Small intestine (tissue), 7 donors: Measurements from ENCODE around the gene ENG. TPM values are rescaled to one million over a fixed set of nuclear protein-coding genes. Genes with fewer than 3 reads are reported as not detected.

ENCODE experiments used
- DNase-seq, 2 donors: peaks; one replicate each; pipeline versions ENCODE4 v3.0.0 to v3.0.0-alpha.2; 2013
- FAIRE-seq: peaks from 2 replicates; lab custom pipeline; 2012; peaks lifted over from hg19 to GRCh38; lab: Jason Lieb, UNC
- H3K27ac ChIP-seq, 3 donors: one replicate each; pipeline ENCODE4 v1.5.1; 2013; ENCODE audit warnings: low read length in 2 of 3, mild to moderate bottlenecking in 2 of 3, control low read depth in 1 of 3, inconsistent platforms in 1 of 3, low read depth in 1 of 3, moderate library complexity in 1 of 3
- H3K27me3 ChIP-seq, 3 donors: one replicate each; pipeline ENCODE4 v1.6.1; 2013; ENCODE audit warnings: low read length in 3 of 3, inconsistent platforms in 1 of 3; ENCODE audit not compliant: control insufficient read depth in 3 of 3, insufficient read depth in 3 of 3
- H3K36me3 ChIP-seq, 3 donors: one replicate each; pipeline ENCODE4 v1.6.1; 2013; ENCODE audit warnings: low read length in 3 of 3, inconsistent platforms in 1 of 3, low read depth in 1 of 3, mild to moderate bottlenecking in 1 of 3, moderate library complexity in 1 of 3; ENCODE audit not compliant: control insufficient read depth in 3 of 3, insufficient read depth in 2 of 3
- H3K4me1 ChIP-seq, 3 donors: one replicate each; pipeline ENCODE4 v1.6.1; 2013; ENCODE audit warnings: low read length in 2 of 3, inconsistent platforms in 1 of 3, low read depth in 1 of 3, mild to moderate bottlenecking in 1 of 3, moderate library complexity in 1 of 3; ENCODE audit not compliant: control insufficient read depth in 3 of 3, insufficient read depth in 2 of 3
- H3K4me3 ChIP-seq, 3 donors: one replicate each; pipeline ENCODE4 v1.5.1; 2013; ENCODE audit warnings: low read length in 3 of 3, control low read depth in 1 of 3, inconsistent platforms in 1 of 3, low read depth in 1 of 3, mild to moderate bottlenecking in 1 of 3, moderate library complexity in 1 of 3
- H3K9me3 ChIP-seq, 2 donors: one replicate each; pipeline ENCODE4 v1.6.1; 2013; ENCODE audit warnings: low read depth in 1 of 2, low read length in 1 of 2; ENCODE audit not compliant: control insufficient read depth in 2 of 2, insufficient read depth in 1 of 2
- WGBS, 3 donors: extraction: QIAGEN DNeasy Blood & Tissue Kit; methylation state at CpG; one replicate each; pipeline ENCODE4 v1.1.7; 2013; 5-methylcytosine and 5-hydroxymethylcytosine counted together
- polyA plus RNA-seq, 4 donors: library from polyadenylated mRNA; stranded (reverse) in 3 of 4; unstranded in 1 of 4; fragments of 200-250 nt in 3 of 4; fragments of 120-200 nt in 1 of 4; gene quantifications; one replicate each; pipeline versions ENCODE4 v1.2.1 to v1.2.3, GENCODE V29; 2013
- donor health status: healthy with polysubstance abuse.
- donor health status: control.
- donor health status: control.
- donor health status: Bipolar disorder and iron deficiency.
- donor health status: healthy.

The ENG gene
- polyA plus RNA-seq, 4 donors: 3.1 to 84.0 (median 11.8) TPM

- no peak for FAIRE-seq
- H3K9me3 ChIP-seq: peaks cover 0 to 42% of the 10 kb centered on the region in 2 donors
- H3K4me1 ChIP-seq: peaks cover 0 to 21% (median 4%) of the 10 kb centered on the region in 3 donors
- H3K27ac ChIP-seq: no peak overlapping the region
- 94 to 97% (median 96%) methylated on average over 8 of the region's 8 CpGs for WGBS, 3 donors
- H3K27me3 ChIP-seq: peaks cover 0 to 14% (median 0%) of the 10 kb centered on the region in 3 donors
- no peak for DNase-seq
- H3K4me3 ChIP-seq: no peak overlapping the region
- H3K36me3 ChIP-seq: peaks cover 0 to 33% (median 13%) of the 10 kb centered on the region in 3 donors
These were observed 41.4 kb upstream of the ENG start for GRCh38 chr9:127895811-127896210.

DNA sequence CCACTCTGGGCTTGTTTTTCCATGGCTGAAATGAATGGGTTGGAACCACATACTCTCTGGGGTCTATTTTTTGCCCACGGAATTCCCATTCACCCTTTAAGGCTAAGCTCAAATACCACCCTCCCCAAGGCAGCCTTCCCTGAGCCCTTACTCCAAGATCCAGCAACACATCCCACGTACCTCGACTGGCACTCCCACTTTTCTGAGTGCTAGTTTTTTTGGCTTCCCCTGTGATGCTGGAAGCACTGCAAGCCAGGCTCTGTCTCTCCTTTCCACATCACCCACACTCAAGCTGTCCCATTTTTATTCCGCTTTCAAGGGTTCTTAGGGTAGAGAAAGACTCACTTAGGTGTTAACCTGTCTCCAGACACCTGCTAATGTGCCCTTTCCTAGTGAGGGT, 38.9 kb upstream of the ENG start:
- DNase-seq: no peak
- H3K27ac ChIP-seq: no peak overlapping the region
- peaks cover 0 to 42% (median 15%) of the 10 kb centered on the region in 3 donors for H3K36me3 ChIP-seq
- peaks cover 0 to 10% (median under 1%) of the 10 kb centered on the region in 3 donors for H3K4me1 ChIP-seq
- FAIRE-seq: no peak
- peaks cover 0 to 42% of the 10 kb centered on the region in 2 donors for H3K9me3 ChIP-seq
- 93 to 94% (median 94%) methylated on average over 4 of the region's 4 CpGs for WGBS, 3 donors
- peaks cover 0 to under 1% (median 0%) of the 10 kb centered on the region in 3 donors for H3K27me3 ChIP-seq
- H3K4me3 ChIP-seq: no peak overlapping the region

GRCh38 chr9:127892831-127893230, 38.4 kb upstream of the ENG start:
- Histone ChIP-seq H3K27me3 (no peaks in the 10 kb centered on the region), H3K4me1 (peaks cover 0 to 9% (median 0%) of the 10 kb centered on the region in 3 donors), H3K27ac (no peak overlapping the region), H3K36me3 (peaks cover 0 to 42% (median 15%) of the 10 kb centered on the region in 3 donors), H3K4me3 (no peak overlapping the region), H3K9me3 (peaks cover 0 to 42% of the 10 kb centered on the region in 2 donors)
- 88 to 97% (median 94%) methylated on average over 6 of the region's 6 CpGs for whole genome bisulfite sequencing, 3 donors
- DNase-seq (no peak), FAIRE-seq (no peak)

DNA sequence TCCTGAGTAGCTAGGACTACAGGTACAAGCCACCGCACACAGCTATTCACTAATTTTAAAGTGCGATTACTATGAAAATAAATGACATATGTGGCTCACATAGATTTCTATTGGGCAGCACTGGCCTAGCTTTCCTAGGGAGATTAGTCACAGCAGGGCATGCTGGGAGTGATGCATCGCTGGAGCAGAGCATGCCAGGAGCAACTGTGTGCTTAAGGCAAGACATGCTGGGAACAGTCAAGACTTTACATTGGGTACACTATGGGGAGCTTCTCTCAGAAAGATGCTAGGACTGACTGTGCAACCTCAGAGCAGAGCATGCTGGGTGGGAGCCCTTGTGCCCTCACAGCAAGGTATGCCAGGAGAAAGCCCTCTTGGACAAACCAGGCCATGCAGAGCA, 35.6 kb upstream of the ENG start:
- Histone ChIP-seq H3K36me3 (peaks cover 0 to 52% (median 12%) of the 10 kb centered on the region in 3 donors), H3K9me3 (peaks cover 0 to 34% of the 10 kb centered on the region in 2 donors), H3K4me3 (no peak overlapping the region), H3K27me3 (no peaks in the 10 kb centered on the region), H3K4me1 (no peaks in the 10 kb centered on the region), H3K27ac (no peak overlapping the region)
- DNase-seq: no peak
- WGBS, 3 donors: 93 to 96% (median 94%) methylated on average over 3 of the region's 3 CpGs
- no peak for FAIRE-seq

DNA sequence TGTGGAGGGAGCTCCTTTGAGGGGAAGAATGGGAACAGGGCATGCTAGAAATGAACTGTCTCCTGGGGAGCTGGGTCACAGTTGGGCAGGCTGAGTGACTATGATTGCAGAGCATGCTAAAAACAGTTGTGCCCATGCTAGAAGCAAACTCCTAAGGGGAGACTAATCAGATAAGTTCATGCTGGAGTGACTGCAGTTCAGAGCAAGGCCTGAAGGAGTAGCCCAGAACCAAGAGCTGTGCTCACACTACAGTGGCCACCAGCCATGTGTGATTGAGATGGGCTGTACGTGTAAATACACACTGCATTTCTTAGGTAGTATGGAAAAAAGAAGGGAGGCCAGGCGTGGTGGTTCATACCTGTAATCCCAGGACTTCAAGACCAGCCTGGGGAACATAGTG, 33.3 kb upstream of the ENG start:
- 75 to 82% (median 78%) methylated on average over 2 of the region's 2 CpGs for WGBS, 3 donors
- Histone ChIP-seq H3K4me3 (no peak overlapping the region), H3K27ac (no peak overlapping the region), H3K36me3 (peaks cover 0 to 45% (median 3%) of the 10 kb centered on the region in 3 donors), H3K9me3 (peaks cover 0 to 11% of the 10 kb centered on the region in 2 donors), H3K27me3 (no peaks in the 10 kb centered on the region), H3K4me1 (no peaks in the 10 kb centered on the region)
- FAIRE-seq (no peak), DNase-seq (no peak)

DNA sequence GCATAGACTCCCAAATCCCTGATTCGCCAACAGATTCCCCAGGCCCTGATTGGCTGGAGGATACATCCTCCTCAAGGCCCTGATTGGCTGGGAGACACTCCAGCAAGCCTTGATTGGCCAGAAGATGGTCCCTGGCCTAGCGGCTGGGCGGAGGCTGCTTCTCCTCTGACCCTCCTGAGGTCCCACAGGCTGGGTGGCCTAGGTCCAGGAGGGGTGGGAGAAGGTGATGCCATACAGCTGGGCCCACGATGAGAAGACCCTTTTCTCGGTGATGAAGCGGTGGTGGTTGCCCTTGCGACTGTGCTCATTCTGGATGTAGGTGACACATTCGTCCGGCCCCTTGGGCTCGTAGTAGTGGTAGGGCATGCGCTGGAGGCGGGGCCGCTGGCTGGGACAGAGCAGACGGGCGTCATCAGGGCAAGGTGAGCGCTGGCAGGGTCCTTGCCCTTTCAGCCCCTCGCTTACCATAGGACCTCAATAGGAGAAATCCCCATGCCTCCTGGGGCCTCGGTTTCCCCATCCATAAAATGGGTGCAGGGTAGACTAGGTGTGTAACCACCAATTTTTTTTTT, 32.0 kb upstream of the ENG start:
- Histone ChIP-seq H3K27ac (no peak overlapping the region), H3K9me3 (no peaks in the 10 kb centered on the region), H3K36me3 (peaks cover 0 to 47% (median 2%) of the 10 kb centered on the region in 3 donors), H3K27me3 (no peaks in the 10 kb centered on the region), H3K4me3 (no peak overlapping the region), H3K4me1 (no peaks in the 10 kb centered on the region)
- DNase-seq (no peak), FAIRE-seq (no peak)
- 93 to 96% (median 95%) methylated on average over 18 of the region's 18 CpGs for WGBS, 3 donors

- FAIRE-seq (no peak), DNase-seq (no peak)
- Histone ChIP-seq H3K4me1 (no peaks in the 10 kb centered on the region), H3K36me3 (peaks cover 0 to 44% (median 2%) of the 10 kb centered on the region in 3 donors), H3K27ac (no peak overlapping the region), H3K27me3 (no peaks in the 10 kb centered on the region), H3K9me3 (no peaks in the 10 kb centered on the region), H3K4me3 (no peak overlapping the region)
- 79 to 82% (median 80%) methylated on average over 13 of the region's 13 CpGs for WGBS, 3 donors
These were observed 31.2 kb upstream of the ENG start for GRCh38 chr9:127885508-127886281.

GRCh38 chr9:127884976-127885490, 30.6 kb upstream of the ENG start:
- Histone ChIP-seq H3K36me3 (peaks cover 0 to 37% (median 0%) of the 10 kb centered on the region in 3 donors), H3K4me3 (no peak overlapping the region), H3K27me3 (no peaks in the 10 kb centered on the region), H3K4me1 (no peaks in the 10 kb centered on the region), H3K27ac (peak overlapping the region in 1 of 3 donors; percentile 21), H3K9me3 (no peaks in the 10 kb centered on the region)
- no peak for DNase-seq
- FAIRE-seq: no peak
- 74 to 78% (median 77%) methylated on average over 15 of the region's 15 CpGs for WGBS, 3 donors
